GM12872 (cell line): ENCODE measurements around the gene SV2C.

Source experiments
- TF ChIP-seq, protein P1 (sequence below): IDR thresholded peaks from 3 replicates; pipeline ENCODE4 v1.5.1; 2011; ENCODE audit warnings: low read depth, mild to moderate bottlenecking, low read length, moderate library complexity; ENCODE audit not compliant: insufficient read depth

The SV2C gene

DNA sequence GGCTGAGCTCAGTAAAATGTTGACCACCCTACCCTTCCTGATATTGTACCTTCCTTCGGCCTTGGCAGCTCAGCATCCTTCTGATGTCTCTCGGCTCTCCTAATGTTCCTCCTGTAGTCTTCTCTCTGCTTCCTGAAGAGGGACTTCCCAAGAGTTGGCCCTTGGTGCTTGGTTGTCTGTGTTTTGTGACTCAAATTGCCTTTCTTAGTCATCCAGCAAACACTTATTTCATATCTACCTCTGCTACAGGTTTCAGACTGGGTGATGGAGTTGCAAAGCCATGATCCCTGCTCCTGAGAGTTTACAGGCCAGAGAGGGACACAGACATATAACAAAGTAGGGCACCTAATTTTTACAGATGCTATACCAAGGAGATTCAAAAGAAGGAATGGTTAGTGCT, 70.1 kb downstream of the SV2C start:
- TF ChIP-seq, protein P1, sequence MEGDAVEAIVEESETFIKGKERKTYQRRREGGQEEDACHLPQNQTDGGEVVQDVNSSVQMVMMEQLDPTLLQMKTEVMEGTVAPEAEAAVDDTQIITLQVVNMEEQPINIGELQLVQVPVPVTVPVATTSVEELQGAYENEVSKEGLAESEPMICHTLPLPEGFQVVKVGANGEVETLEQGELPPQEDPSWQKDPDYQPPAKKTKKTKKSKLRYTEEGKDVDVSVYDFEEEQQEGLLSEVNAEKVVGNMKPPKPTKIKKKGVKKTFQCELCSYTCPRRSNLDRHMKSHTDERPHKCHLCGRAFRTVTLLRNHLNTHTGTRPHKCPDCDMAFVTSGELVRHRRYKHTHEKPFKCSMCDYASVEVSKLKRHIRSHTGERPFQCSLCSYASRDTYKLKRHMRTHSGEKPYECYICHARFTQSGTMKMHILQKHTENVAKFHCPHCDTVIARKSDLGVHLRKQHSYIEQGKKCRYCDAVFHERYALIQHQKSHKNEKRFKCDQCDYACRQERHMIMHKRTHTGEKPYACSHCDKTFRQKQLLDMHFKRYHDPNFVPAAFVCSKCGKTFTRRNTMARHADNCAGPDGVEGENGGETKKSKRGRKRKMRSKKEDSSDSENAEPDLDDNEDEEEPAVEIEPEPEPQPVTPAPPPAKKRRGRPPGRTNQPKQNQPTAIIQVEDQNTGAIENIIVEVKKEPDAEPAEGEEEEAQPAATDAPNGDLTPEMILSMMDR = no peak

DNA sequence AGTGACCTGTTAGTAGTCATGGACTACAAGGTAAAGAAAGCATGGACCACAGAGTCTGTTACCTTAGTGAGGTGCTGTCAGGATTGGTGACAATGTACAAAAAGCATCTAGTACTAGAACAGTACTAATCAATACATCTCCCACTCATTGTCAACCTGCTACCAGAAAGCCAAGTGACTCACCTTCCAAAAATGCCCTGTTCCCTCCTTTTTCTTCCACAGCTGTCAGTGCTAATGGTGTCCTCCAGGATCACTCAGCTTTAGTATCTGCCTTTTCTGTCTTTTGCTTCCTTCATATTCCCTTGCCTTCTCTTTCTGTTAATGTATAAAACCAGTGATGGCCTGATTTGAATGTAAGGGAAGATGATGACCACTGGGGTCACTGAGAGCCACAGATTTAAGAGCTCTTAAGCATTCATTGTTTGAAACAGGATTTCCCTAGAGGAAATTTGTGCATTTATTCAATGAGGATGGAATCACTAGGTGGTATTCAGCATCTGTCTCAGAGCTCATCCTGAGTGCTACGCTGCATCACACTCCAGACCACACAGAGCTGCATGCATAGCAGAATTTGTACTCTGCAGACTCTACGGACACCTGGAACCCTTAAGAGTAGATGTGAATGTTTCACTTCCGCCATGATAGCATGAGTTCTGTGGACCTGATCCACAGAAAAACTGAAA, 71.0 kb downstream of the SV2C start:
- TF ChIP-seq, protein P1 = no peak

DNA sequence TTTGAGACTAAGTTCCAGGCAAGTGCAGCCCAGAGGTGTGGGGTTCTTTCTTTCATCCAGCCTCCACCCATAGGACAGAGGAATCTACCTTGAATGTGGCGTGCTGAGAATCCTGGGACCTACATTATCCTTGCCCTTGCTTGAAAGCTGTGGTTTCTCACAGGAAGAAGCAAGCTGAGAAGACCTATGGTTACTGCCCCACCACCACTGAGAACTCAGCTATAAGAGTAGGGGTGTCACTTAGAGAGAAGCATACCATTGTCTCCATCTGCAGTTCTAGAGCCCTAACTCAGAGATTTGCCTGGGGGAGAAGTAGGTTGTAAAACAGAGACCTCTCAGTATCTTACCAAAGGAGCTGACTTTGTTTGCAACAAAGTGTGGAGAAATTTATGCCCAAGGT, 72.4 kb downstream of the SV2C start:
- TF ChIP-seq, protein P1 = no peak

DNA sequence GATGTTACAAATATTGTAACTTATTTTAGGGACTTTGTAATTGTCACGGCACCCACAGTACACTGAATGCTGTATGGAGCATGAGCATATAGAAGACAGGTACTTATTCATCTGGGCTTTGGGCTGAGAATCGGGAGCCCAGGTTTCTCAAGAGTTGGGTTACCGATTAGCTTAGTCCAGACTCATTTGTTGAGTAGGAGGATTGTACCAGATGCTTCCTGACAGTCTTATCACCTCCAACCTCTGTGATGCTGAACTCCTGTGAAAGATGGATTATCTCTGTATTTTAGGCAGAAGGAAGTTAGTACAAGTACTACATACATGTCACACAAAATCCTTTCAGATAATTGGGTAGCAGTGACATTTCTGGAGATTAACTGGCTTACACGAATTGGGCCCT, 79.2 kb downstream of the SV2C start:
- TF ChIP-seq, protein P1 = no peak

DNA sequence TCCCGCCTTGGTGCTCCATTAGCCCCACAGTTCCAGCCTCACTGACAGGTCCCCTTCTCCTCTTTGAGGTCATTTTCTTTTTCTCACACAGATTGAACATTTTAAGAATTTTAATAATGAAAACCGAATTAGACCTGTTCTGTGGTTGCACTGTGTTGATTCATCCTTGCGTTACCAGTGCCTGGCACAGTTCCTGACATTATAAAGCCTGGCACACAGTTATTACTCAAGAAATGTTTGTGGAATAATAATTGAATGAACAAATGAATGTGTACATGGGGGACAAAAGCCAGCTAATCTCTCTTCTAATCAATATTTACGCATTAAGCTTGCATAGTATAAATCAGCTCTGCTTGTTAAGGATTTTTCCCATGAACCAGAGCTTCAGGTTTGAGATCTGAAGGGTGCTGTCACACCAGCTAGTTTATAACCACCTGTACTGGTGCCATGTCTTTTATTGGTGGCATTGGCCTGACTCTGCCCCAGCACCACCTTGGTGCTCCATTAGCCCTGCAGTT, 80.0 kb downstream of the SV2C start:
- TF ChIP-seq, protein P1 = no peak

DNA sequence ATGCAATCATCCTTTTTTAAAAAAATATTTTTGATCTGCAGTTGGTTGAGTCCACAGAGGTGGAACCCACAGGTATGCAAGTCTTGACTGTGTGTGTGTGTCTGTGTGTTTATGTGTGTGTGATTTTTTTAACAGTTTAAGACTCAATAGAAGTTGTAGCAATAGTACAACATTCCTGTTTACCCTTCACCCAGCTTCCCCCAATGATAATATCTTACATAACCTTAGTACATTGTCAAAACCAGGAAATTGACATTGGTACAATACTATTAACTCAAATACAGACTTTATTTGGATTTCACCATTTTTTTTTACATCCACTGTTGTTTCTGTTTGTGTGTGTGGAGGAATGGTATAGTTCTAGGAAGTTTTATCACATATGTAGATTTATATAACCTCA, 81.8 kb downstream of the SV2C start:
- TF ChIP-seq, protein P1 = no peak

DNA sequence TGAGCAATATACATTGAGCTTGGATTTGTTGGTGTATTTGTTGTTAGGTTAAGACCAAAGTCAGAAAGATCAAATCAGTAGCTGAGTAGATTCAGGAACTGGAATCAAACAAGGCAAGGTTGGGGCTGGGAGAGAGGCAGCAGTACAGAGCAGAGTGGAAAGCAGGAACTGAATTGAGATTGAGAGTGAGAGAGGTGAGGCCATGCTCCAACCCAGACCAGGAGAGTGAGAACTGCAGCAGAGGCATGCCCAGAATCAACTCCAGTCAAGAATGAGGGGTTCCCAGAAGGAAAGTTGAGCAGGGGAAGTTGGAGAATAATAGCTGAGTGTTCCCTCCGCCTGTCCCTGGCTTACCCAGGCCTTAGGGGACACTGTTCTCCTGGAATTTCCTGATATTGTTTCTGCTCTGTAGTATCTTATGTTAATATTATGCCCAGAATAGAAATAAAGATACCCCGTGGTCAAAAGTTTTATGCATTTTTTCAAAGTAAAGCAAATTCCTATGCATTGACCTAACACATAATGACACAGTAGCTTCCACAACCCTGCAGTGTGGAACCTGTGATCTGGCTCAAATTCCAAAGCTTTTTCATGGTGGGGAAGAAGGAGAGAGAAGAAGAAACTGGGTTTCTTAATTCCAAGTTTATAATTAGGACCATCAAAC, 82.7 kb downstream of the SV2C start:
- TF ChIP-seq, protein P1 = no peak
